DMS114 treated with DMSO at 0.1 percent for 48 hours (cell line): ENCODE data around the gene HOXA9.

Source experiments
- DNase-seq: peaks from one replicate; lab custom pipeline; 2025; ENCODE audit not compliant: unreplicated experiment; lab: John Stamatoyannopoulos, UW

HOXA9 gene

GRCh38 chr7:27144781-27145164 lies 20.6 kb downstream of the HOXA9 start:
- DNase-seq: no peak

- no peak for DNase-seq
Observed at GRCh38 chr7:27143950-27144780, 21.2 kb downstream of the HOXA9 start.

DNA sequence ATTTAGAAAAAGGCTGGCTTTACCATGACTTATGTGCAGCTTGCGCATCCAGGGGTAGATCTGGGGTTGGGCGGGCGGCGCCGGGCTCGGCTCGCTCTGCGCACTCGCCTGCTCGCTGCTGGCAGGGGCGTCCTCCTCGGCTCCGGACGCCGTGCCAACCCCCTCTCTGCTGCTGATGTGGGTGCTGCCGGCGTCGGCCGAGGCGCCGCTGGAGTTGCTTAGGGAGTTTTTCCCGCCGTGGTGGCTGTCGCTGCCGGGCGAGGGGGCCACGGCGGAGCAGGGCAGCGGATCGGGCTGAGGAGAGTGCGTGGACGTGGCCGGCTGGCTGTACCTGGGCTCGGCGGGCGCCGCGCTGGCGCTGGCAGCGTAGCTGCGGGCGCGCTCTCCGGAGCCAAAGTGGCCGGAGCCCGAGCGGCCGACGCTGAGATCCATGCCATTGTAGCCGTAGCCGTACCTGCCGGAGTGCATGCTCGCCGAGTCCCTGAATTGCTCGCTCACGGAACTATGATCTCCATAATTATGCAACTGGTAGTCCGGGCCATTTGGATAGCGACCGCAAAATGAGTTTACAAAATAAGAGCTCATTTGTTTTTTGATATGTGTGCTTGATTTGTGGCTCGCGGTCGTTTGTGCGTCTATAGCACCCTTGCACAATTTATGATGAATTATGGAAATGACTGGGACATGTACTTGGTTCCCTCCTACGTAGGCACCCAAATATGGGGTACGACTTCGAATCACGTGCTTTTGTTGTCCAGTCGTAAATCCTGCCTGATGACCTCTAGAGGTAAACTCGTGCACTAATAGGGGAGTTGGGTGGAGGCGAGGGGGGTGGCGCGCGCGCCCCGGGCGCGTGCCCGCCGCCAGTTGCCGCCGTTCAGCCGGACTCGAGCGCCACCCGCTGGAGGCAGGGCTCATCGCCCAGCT lies 22.1 kb downstream of the HOXA9 start, which contains the start of gene HOXA5:
TSS of gene HOXA5 (minus strand) at position 659 of the 927 bp plus-strand sequence. CDS start at position 585, 74 bp downstream.
- DNase-seq: peak; percentile 95

DNA sequence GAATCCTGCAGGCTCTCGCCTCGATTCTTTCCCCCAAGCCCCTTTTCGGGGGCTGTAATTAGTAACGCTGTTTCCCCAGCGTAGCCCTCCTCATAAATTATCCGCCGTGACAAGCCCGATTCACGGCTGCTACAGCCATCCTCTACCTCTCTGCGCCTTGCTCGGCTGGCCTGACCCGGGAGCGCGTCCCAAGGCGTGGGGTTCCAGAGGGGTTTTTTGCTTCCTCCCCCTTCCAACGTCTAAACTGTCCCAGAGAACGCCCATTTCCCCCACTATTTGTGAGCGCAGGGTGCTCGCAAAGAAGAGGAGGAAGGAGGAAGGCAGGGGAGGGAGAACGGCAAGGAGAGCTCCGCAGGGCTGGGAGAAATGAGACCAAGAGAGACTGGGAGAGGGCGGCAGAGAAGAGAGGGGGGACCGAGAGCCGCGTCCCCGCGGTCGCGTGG lies 22.7 kb downstream of the HOXA9 start:
- DNase-seq: no peak

DNA sequence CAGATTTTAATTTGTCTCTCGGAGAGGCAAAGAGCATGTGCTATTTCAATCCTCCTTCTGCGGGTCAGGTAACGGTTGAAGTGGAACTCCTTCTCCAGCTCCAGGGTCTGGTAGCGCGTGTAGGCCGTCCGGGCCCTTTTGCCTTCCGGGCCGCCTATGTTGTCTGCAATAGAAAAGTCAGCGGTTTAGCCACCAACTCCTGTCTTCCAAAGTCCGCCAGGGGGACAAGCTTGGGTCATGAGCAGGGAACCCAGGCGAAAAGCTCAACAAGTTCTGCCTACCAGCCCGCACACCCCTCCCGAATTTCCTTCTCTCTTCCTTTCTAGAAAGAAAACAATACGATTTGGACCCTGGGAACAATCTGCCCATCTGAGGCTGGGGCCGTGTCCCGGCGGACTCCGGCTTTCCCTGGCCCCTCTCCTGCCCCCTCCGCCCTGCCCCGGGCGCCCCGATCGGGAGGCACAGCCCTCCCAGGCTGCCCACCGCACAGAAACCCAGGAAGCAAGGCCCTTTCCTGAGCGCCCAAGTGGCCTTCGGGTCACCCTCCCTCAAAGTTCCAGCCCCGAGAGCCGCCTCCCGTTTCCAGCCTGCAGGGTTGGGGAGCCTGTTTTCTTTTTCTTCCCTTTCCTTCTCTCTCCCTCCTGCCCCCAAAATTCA lies 23.3 kb downstream of the HOXA9 start:
- no peak for DNase-seq

DNA sequence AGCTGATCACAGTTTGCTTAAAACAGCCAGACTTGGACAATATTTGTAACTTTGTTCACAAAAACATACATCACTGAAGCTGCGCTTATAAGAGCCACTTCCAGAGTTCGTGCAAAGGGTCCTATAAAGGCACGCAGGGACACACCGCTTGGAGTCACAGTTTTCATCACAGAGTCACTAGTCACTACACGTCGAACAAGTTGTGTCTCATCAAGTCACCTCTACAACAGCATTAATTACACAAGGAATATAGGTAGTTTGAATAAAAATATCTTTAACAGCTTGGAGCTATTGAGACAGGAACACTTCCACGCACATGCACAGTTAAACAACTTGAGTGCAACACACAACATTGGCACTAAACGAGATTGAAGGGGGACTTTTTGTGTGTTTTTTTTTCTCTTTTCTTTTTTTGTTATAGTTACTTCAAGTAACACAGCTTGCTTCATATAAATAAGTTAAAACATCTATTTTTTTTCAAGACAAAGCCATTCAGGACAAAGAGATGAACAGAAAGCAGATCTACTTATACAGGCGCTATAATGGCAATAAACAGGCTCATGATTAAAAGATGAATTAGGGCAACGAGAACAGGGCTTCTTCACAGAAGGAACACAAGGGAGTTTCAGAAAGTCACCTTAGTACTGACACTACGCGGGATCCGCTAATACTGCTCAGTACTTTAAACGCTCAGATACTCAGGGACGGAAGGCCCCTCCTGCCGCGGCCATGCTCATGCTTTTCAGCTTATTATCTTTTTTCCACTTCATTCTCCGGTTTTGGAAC lies 24.0 kb downstream of the HOXA9 start:
- no peak for DNase-seq

- no peak for DNase-seq
Observed at GRCh38 chr7:27140126-27140857, 25.0 kb downstream of the HOXA9 start.

DNA sequence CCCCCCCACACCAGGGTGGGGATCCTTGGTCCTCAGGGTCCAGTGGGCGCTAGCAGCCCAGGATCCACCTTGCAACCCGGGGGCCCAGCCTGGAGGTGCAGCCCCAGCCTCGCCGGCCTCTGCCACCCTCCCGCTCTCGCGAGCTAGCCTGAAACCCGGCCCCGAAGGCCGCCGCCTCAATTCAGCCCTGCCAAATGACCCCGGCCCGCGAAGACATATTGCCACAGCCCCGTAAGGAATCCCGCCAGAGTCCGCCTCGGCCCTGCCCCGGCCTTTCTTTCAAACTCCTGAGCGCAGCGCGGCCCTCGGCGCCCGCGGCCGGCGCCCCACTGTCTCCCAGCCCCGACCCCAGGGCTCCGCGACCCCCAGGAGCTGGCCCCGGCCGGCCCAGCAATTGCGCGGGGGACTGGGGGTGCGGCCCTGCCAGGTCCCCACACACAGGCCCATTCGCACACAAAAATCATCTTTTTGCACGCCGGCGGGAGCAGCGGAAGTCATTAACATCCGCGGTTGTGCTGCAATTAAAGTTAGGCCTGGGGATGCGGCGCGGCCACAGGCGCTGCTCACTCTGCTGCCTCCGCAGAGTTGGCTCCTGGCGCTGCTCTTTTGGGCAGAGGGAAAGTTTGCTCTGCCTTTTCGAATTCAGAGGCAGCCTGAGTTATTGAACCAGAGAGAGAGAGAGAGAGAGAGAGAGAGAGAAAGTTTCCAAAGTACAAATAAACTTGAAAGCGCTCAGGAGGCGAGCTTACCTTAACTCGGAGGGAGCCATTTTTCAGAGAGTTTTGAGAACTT lies 25.8 kb downstream of the HOXA9 start:
- no peak for DNase-seq

DNA sequence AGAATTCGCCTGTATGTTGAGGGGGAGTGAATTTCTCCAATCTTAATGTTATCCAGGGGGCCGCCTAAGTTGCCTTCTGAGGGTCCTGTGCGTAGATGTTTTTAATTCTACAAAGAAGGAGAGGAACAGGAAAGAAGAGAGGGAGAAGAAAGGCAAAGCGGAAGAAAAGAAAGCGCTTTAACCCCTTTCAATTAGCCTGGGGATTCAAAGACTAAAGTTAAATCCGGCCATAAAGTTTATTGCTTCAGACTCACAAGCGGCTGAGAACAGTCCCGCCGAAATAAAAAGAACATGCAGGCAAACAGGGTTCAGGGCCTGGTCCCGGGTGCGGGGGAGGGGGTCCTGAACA lies 26.4 kb downstream of the HOXA9 start:
- no peak for DNase-seq

DNA sequence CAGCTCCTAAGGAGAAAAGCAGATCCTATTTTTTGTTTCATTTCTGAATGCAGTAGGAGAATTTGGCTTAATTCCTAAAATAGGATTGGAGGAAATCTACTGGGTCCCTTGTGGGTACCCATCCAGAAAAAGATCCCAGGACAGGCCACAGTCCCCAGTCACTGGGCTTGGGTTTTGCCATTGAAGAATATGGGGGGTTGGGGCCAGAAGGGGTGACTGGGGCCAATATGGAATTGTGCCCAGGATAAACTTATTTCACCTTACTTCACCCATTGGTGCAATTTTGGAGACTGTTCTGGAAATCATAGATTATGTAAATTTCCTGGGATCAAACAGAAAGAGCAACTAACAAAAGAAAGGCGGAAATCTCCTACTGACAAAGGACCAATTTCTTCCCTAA lies 26.9 kb downstream of the HOXA9 start:
- DNase-seq: no peak

DNA sequence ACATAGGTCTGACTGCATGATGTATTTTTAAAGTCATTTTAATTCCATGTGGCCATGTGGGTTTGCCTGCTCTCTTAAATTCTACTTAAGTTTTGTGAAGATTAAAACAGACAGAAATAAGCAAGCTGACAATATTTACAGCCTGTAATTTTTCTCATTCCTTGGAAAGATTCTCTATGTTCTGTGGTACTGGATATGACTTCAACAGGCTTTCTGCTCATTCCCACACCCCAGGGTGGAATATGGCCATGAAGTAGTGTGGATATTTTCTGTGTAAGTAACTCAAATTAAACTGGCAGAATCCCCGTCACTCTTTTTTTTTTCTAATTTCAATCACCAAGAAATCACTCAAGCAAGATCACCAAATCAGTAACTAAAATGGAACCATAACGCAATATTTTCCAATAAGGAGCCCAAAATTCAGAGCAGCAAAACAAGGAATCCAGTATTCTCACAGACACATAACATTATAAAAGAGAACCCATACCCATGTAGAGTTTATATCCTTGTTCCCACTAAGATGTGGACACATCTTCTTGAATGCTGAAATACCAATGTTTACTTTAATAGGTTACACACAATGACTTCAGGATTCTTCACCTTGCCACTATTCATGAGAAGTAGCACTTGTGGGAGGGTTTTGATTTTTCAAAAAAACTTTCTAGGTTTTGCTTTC lies 27.6 kb downstream of the HOXA9 start:
- DNase-seq: no peak

DNA sequence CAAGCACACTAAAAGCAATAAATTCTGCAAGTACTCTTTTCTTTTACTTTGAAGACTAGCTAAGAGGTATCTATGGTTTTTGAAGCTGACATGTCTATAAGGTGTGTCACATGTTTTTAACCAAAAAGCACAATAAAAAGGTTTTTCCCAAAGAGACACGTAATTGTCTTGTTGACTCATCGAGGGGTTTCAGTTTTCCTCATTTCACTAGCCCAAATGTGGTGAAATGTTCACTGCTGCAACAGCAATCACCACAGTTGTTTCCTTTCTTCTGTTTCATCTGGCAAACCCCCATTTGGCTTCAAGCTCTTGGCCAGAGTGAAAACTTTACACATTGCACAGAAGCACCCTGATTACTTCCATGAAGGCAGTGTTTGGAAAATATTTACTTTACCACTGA lies 30.9 kb downstream of the HOXA9 start:
- DNase-seq: no peak

DNA sequence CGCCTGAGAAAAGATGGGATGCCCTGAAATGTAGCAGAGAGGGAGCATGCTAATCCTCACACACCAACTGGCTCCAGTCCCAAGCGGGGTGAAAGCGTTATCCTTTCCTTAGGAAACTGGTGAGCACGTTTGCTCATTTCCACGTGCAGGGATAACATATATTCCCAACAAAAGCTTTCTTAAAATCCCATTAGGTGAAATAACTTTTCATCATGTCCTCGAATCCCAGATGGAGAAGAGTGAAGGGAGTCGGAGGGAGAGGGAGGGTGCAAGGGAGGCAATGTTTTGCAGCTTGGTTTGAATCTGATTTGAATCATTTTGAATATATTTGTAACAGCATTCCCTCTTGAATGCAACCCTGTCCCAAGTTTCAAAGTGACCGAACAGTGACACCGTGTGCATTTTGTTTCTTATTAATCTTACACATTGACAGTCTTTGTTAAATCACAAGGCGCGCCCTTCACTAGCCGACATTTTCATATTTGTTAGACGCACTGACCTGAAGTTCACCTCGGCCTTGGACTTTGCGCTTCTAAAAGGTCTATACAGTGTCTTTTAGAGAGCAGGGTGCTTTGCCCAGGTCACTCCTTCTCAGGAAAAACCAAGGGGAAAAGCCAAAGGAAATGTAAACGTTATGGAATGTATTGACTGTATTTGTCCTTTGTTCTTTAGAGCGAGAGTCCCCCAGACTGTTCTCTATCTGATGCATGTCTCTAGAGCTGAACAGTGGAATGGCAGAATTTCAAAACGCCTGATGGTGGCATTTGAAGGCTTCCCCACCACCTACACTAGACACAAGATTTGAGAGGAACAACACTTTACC lies 31.7 kb downstream of the HOXA9 start:
- peak; percentile 74 for DNase-seq

DNA sequence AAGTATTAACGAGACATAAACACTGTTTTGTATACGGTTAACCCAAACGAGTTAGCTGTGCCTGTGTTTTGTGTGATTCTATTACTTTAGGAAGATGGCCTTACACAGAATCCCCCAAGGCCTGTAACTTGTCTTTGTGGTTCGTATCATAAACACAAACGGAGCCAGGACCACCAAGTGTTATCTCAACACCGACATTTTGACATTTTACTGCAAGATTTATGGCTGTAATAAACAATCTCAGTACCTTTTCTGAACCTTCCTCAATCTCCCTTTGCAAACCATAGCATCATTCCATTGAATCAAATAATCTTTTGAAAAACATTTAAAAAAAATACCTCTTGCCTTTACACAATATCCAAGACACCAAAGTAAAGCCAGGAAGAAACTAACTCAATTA lies 32.4 kb downstream of the HOXA9 start:
- no peak for DNase-seq

DNA sequence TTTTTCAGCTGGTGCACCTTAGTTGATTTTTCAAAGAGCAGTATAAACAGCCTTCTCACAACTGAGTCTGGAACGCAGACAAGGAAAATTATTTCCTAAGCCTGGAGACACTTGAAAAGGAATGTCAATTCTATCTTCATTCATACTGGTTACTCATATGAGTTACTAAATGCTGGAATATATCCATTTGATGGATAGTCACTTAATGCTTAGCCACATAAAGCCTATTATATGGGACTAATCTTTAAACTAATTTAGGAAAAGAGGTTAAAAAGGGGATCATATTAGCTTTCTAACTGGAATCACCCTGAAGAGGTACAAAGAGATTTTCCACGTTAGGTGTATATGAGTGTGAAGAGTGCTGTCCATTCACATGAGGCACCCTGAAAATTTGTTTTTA lies 33.1 kb downstream of the HOXA9 start:
- no peak for DNase-seq

- DNase-seq: no peak
Observed at GRCh38 chr7:27131390-27131819, 33.9 kb downstream of the HOXA9 start.

GRCh38 chr7:27130540-27131389 lies 34.6 kb downstream of the HOXA9 start, which contains the start of gene HOXA4:
Gene HOXA4, minus strand, starts transcription at chr7:27130757. Its CDS starts 24 bp downstream, at chr7:27130733.
- DNase-seq: peak; percentile 85
